Caki2 (cell line): Measurements from ENCODE around the gene NUDT3. TPM values are rescaled to one million over a fixed set of nuclear protein-coding genes. Genes with fewer than 3 reads are reported as not detected.
"Not testable (repeated sequence)": the region's sequence is repeated elsewhere in the genome, so short reads cannot be mapped to it uniquely, and the experiment has no call there.

Experiments
- DNase-seq: peaks from one replicate; pipeline ENCODE4 v3.0.0-alpha.2; 2015; ENCODE audit warnings: low read depth
- in situ Hi-C: cut with HindIII; loops from 2 replicates; pipeline ENCODE4 v1.10.0; 2016; ENCODE audit warnings: low sequenced_read_pairs, low pct_unique_long_range_greater_than_20kb, mixed read lengths
- total RNA-seq: library from RNA; depleted of rRNA; stranded (reverse); fragments of >200 nt; shearing (Covaris generic); gene quantifications from 2 replicates; pipeline ENCODE4 v1.2.3, GENCODE V29; 2014; ENCODE audit warnings: low replicate concordance

Gene NUDT3
- total RNA-seq, 1 experiment from 2014 or later: 7.2 TPM

GRCh38 chr6:34280216-34280615 is 112.3 kb downstream of the NUDT3 start:
- no peak for DNase-seq
- in situ Hi-C loops: no loop called here

DNA sequence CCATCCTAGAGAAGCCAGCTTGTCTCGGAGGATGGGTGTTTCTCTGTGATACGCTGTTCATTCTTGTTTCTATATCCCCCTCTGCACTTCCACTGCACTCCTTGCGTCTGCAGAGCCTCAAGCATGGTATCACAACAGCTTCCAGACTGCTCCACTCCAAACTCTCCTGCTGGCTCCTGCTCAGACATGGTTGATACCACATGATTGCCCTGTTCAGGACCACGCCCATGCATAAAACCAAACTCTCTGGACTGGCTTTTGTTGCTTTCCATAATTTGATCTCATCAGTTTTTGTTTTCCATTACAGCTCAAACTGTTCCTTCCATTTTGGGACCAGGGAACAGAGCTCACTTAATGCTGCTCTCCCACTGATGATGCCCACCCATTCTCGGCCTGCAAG is 113.6 kb downstream of the NUDT3 start:
- in situ Hi-C loops: no loop called here

GRCh38 chr6:34277763-34278112 is 114.7 kb downstream of the NUDT3 start:
- in situ Hi-C loops: no loop called here
- DNase-seq: no peak

More for the DNA sequence above, 113.6 kb downstream of the NUDT3 start:
- no peak for DNase-seq

DNA sequence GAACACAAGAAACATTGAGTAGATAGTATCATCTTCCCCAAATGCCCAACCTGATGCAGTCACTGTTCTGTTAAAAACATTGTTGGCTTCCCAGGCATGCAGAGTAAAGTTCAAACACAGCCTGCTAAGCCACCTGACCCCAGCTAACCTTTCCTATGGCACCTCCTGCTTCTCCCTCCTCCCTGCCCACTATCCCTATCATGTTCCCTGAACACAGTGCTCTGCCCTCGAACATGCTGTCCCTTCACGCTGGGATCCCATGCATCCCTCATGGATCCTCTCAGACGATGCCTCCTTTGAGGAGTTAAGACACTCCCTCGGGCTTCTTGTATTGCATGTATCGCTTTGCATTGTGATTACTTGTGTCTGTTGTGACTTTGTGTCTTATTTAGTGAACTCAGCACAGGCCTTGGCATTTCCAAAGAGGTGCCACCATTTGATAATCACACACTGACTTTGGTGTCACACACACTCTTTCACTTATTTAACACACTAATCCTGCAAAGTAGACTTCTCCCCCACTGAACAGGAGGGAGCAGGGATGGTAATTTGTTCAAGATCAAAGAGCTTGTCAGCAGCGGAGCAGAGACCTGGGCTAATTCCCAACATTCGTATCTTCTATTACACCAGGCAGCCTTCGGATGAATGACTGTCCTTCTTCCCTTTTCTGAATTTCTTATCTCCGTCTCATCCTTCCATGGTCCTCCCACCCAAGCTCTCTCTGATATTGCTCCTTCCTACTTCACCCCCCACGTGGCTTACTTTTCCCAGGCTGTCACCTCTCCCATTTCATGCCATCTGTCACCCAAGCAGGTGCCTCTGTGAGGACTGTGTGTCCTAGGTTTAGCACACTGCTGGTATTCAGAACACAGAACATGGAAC is 115.3 kb downstream of the NUDT3 start:
- DNase-seq: no peak
- in situ Hi-C loops: no loop called here

- DNase-seq: no peak
- in situ Hi-C loops: no loop called here
These were observed 116.3 kb downstream of the NUDT3 start for GRCh38 chr6:34276191-34276590.

DNA sequence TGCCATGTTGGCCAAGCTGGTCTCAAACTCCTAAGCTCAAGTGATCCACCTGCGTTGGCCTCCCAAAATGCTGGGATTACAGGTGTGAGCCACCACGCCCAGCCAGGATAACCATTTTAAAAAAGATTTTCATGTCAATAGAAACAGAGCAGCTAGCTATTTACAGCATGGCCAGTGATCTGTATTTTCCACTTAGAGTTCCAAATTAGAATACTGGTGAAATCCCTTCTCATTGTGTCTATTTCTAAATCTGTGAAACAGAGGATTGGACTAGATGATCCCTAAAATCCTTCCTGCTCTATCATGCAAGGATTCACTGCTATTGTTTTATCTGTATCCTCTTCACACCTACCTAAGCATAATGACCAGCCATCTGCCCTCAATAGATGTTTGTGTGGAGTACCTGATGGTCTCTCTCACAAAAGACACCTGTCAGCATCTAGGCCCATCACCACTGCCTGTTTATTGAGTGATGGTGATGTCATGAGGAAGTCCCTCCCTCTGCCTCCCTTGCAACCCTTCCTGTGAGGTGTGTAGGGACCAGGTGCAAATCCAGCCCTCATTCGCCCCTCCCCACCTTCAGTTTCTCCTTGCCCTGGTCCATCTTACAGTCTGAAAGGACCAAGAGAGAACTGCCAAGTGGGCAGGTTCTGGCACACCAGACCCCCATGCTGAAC is 117.2 kb downstream of the NUDT3 start:
- no peak for DNase-seq
- in situ Hi-C loops: no loop called here

DNA sequence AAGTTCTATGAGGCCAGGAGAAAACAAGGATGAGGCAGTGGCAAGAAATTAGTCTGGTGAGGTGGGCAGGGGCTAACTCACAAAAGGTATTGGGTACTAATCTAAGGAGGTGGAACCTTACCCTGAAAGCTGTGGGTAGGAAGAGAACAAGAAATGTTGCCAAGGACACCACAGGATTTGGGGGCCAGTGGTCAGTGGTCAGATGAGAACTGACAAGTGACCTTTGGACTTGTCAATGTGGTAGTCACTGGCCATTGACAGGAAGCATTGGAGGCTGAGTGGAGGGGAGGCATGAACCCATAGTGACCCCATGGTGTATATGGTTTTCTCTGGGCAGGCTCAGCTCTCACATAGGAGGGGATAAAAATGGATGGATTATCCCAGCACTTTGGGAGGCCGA is 118.3 kb downstream of the NUDT3 start:
- DNase-seq: no peak
- in situ Hi-C loops: no loop called here

GRCh38 chr6:34273242-34273805 is 119.1 kb downstream of the NUDT3 start:
- in situ Hi-C loops: no loop called here
- DNase-seq: no peak

DNA sequence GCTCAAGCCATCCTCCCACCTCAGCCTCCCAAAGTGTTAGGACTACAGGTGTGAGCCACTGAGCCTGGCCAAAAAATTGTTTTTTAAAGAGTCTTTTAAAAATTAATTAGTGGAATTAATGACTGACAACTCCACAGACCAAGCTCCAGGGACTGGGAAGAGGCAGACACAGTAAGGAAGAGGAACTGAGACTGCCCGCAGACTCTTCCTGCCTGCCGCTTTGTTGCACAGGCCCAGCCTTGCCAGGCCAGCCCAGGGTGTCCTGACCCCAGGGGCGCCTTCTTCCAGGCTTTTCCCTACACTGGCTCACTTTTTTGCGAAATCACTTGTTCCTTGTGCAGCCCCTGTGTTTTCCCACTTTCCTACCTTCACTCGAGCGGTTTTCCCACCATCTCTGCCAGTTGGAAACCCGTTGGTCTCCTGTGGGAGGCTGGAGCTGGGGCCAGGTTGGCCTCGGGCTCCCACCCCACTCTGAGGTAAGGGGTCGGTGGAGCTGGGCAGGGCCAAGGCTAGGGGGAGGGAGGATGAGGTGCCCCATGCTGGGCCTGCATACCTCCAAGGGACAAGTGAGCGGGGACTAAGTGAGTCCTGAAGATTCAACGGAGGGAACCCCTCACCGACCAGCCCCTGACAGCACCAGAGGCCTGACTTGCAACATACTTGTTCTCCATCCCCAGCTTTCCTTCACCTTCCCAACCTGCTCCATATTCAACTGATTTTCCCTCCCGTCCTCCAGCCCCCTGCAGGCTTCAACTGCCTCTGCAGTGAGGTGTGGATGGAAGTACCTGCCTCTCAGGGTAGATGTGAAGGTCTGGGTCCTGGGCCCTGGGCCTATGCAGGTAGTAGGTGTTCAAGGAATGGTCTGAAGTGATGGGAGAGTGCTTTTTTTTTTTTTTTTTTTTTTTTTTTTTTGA is 120.2 kb downstream of the NUDT3 start:
- in situ Hi-C loops: no loop called here
- DNase-seq: no peak

GRCh38 chr6:34269658-34270341 is 122.7 kb downstream of the NUDT3 start:
- in situ Hi-C loops, DNase-seq: not testable (repeated sequence)

- DNase-seq, in situ Hi-C loops: not testable (repeated sequence)
These were observed 123.3 kb downstream of the NUDT3 start for GRCh38 chr6:34269132-34269531.

DNA sequence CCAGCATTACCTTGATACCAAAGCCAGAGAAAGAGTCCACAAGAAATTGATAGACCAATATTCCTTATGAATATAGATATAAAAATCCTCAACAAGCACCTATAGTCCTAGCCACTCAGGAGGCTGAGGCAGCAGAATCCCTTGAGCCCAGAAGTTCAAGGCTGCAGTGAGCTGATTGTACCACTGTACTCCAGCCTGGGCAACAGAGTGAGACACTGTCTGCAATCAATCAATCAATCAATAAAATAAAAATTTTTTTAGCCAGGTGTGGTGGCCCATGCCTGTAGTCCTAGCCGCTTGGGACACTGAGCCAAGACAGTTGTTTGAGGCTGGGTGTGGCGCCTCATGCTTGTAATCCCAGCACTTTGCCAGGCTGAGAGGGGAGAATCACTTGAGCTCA is 124.7 kb downstream of the NUDT3 start:
- DNase-seq: no peak
- in situ Hi-C loops: no loop called here

DNA sequence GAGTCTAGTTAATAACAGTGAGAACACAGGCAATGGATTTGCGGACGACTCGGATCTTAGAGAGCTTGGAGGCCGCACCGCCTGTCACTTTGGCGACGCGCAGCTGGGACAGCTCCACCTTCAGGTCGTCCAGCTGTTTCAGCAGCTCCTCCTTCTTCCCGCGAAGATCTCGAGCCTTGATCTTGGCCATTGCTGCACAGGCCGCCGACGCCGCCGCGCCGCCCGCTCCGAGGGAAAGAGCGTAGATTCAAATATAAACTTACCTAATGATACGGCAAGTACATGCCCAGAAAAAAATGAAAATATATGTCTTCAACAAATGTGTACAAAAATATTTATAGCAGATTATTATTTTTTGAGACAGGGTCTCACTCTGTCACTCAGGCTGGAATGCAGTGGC is 129.0 kb downstream of the NUDT3 start:
- in situ Hi-C loops, DNase-seq: not testable (repeated sequence)

DNA sequence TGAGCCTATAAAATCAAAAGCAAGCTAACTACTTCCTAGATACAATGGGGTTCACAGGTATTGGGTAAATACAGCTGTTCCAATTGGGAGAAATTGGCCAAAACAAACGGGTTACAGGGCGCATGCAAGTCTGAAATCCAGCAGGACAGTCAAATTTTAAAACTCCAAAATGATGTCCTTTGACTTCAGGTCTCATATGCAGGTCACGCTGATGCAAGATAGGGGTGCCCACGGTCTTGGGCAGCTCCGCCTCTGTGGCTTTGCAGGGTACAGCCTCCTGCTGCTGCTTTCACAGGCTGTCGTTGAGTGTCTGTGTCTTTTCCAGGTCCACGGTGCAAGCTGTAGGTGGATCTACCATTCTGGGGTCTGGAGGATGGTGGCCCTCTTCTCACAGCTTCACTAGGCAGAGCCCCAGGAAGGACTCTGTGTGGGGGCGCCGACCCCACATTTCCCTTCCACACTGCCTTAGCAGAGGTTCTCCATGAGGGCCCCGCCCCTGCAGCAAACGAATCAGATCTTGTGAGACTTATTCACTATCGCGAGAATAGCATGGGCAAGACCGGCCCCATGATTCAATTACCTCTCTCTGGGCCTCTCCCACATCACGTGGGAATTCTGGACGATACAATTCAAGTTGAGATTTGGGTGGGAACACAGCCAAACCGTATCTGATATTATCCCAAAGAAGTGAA is 131.7 kb downstream of the NUDT3 start:
- DNase-seq: no peak
- in situ Hi-C loops: no loop called here

GRCh38 chr6:34259529-34260069 is 132.9 kb downstream of the NUDT3 start:
- no peak for DNase-seq
- in situ Hi-C loops: no loop called here

- in situ Hi-C loops, DNase-seq: not testable (repeated sequence)
These were observed 140.1 kb downstream of the NUDT3 start for GRCh38 chr6:34252395-34252794.
